NCI-H446 (cell line): ENCODE data around the gene CRB2.
A peak's percentile ranks its signal among the peaks of the same experiment; 100 is the strongest.
"Not testable (repeated sequence)": the region's sequence is repeated elsewhere in the genome, so short reads cannot be mapped to it uniquely, and the experiment has no call there.

Experiments used
- DNase-seq, 2 experiments: peaks; one replicate each; lab custom pipeline; 2025; lab: John Stamatoyannopoulos, UW

Gene CRB2

GRCh38 chr9:123382653-123383511 is 26.9 kb downstream of the CRB2 start:
- no peak for DNase-seq

GRCh38 chr9:123383512-123384170 is 27.6 kb downstream of the CRB2 start:
- no peak for DNase-seq

- no peak for DNase-seq
These were observed 31.7 kb downstream of the CRB2 start for GRCh38 chr9:123387686-123388085.

- DNase-seq, result no peak
These were observed 33.1 kb downstream of the CRB2 start for GRCh38 chr9:123389070-123389469.

- DNase-seq, result no peak
These were observed 33.7 kb downstream of the CRB2 start for GRCh38 chr9:123389698-123390097.

GRCh38 chr9:123390337-123391135 is 34.5 kb downstream of the CRB2 start:
- no peak for DNase-seq

GRCh38 chr9:123391233-123391632 is 35.2 kb downstream of the CRB2 start:
- DNase-seq, result no peak

- DNase-seq, result no peak
These were observed 35.9 kb downstream of the CRB2 start for GRCh38 chr9:123391946-123392345.

GRCh38 chr9:123392802-123393201 is 36.8 kb downstream of the CRB2 start:
- no peak for DNase-seq

- no peak for DNase-seq
These were observed 38.6 kb downstream of the CRB2 start for GRCh38 chr9:123394291-123395235.

GRCh38 chr9:123395276-123395688 is 39.3 kb downstream of the CRB2 start:
- DNase-seq, result peak; percentile 25 to 89

- peak in 1 of 2 experiments; percentile 24 for DNase-seq
These were observed 39.9 kb downstream of the CRB2 start for GRCh38 chr9:123395689-123396511.

GRCh38 chr9:123397975-123398374 is 42.0 kb downstream of the CRB2 start:
- DNase-seq, result no peak

- not testable (repeated sequence) for DNase-seq
These were observed 42.9 kb downstream of the CRB2 start for GRCh38 chr9:123398938-123399337.

GRCh38 chr9:123399803-123400378 is 43.9 kb downstream of the CRB2 start:
- no peak for DNase-seq

- peak; percentile 53 to 72 for DNase-seq
These were observed 45.0 kb downstream of the CRB2 start for GRCh38 chr9:123400926-123401503.

GRCh38 chr9:123401879-123402513 is 46.0 kb downstream of the CRB2 start:
- peak; percentile 48 to 59 for DNase-seq

GRCh38 chr9:123402981-123403509 is 47.0 kb downstream of the CRB2 start:
- no peak for DNase-seq

- DNase-seq, result no peak
These were observed 50.0 kb downstream of the CRB2 start for GRCh38 chr9:123406016-123406415.
